Kidney (tissue), 14 donors: ENCODE results near the gene ABCC9. TPM values are rescaled to one million over a fixed set of nuclear protein-coding genes. Genes with fewer than 3 reads are reported as not detected.
"Not testable (repeated sequence)": the region's sequence is repeated elsewhere in the genome, so short reads cannot be mapped to it uniquely, and the experiment has no call there.

ENCODE experiments used
- DNase-seq, 5 donors: peaks; one replicate each; pipeline ENCODE4 v3.0.0-alpha.2; 2013 to 2020
- FAIRE-seq: peaks from 2 replicates; lab custom pipeline; 2012; peaks lifted over from hg19 to GRCh38; lab: Jason Lieb, UNC
- H3K27ac ChIP-seq, 2 donors: one replicate each; pipeline ENCODE4 v1.7.0; 2013; ENCODE audit warnings: low read depth in 2 of 2, low read length in 2 of 2, inconsistent platforms in 1 of 2
- H3K27me3 ChIP-seq: one replicate; pipeline ENCODE4 v1.7.1; 2013; ENCODE audit warnings: low read length, inconsistent platforms; ENCODE audit not compliant: control insufficient read depth, insufficient read depth
- H3K36me3 ChIP-seq, 3 donors: one replicate each; pipeline versions ENCODE4 v1.7.0 to v1.7.1; 2013; ENCODE audit warnings: low read length in 3 of 3, control low read depth in 1 of 3, inconsistent platforms in 1 of 3; ENCODE audit not compliant: insufficient read depth in 3 of 3, control insufficient read depth in 2 of 3
- H3K4me1 ChIP-seq, 3 donors: one replicate each; pipeline versions ENCODE4 v1.7.0 to v1.7.1; 2013; ENCODE audit warnings: low read length in 3 of 3, inconsistent platforms in 1 of 3, low read depth in 1 of 3; ENCODE audit not compliant: control insufficient read depth in 2 of 3, insufficient read depth in 2 of 3
- H3K4me3 ChIP-seq, 3 donors: one replicate each; pipeline versions ENCODE4 v1.7.0 to v1.8.1; 2013; ENCODE audit warnings: low read length in 3 of 3, control low read depth in 1 of 3, inconsistent platforms in 1 of 3
- H3K9ac ChIP-seq, 3 donors: one replicate each; pipeline versions ENCODE4 v1.7.0 to v1.7.1; 2013; ENCODE audit warnings: low read length in 3 of 3, control low read depth in 1 of 3, inconsistent platforms in 1 of 3
- H3K9me3 ChIP-seq, 3 donors: one replicate each; pipeline versions ENCODE4 v1.7.0 to v1.7.1; 2013; ENCODE audit warnings: low read length in 3 of 3, control low read depth in 1 of 3, inconsistent platforms in 1 of 3; ENCODE audit not compliant: control insufficient read depth in 2 of 3, insufficient read depth in 1 of 3
- CTCF ChIP-seq: IDR thresholded peaks from 3 replicates; pipeline ENCODE4 v1.5.1; 2012; ENCODE audit warnings: mild to moderate bottlenecking, moderate library complexity, borderline replicate concordance; ENCODE audit not compliant: insufficient read depth; ENCODE audit errors: extremely low read depth
- intact Hi-C: fragments of 100-400 bp; cut with DNase I; formaldehyde crosslinking; loops from one replicate; pipeline ENCODE4 v1.11.1; 2022
- polyA plus RNA-seq: library from polyadenylated mRNA; stranded (reverse); fragments of 350-450 nt; fragmentation: Illumina TruSeq; extraction: RNeasy Lipid Tissue Mini Kit (QIAGEN cat#74804); gene quantifications from one replicate; pipeline ENCODE4 v1.2.3, GENCODE V29; 2014; ENCODE audit warnings: low read depth, low replicate concordance; ENCODE audit not compliant: insufficient read depth
- total RNA-seq: library from RNA; stranded (reverse); fragmentation: NEBNext Ultra II Directional; extraction: Animal tissue kit (Norgen Biotek cat#: 25700); gene quantifications from one replicate; pipeline ENCODE4 v1.2.1, GENCODE V29; 2021
- donor health status: control.
- donor health status: control.
- donor health status: control.
- donor health status: control.
- donor health status: control.
- donor health status: DM: yes; HTN: yes; CAD: no.
- donor health status: Normal renal cell carcinoma (clear cell type).

The ABCC9 gene
- total and polyA plus RNA-seq, 2 donors from 2014 or later: 1.8 to 21.3 TPM

GRCh38 chr12:21934173-21934572, 7.1 kb downstream of the ABCC9 start:
- no peaks in the 10 kb centered on the region for H3K27me3 ChIP-seq
- no peak overlapping the region for H3K27ac ChIP-seq
- TF ChIP-seq CTCF: no peak
- no peaks in the 10 kb centered on the region for H3K9me3 ChIP-seq
- intact Hi-C loops: no loop called here
- H3K4me1 ChIP-seq: peaks cover 0 to 2% (median 0%) of the 10 kb centered on the region in 3 donors
- H3K9ac ChIP-seq: no peak overlapping the region
- FAIRE-seq: no peak
- peaks cover 0 to 2% (median 0%) of the 10 kb centered on the region in 3 donors for H3K36me3 ChIP-seq
- DNase-seq: no peak
- H3K4me3 ChIP-seq: no peak overlapping the region

GRCh38 chr12:21933656-21934055, 7.6 kb downstream of the ABCC9 start:
- no peak overlapping the region for H3K9ac ChIP-seq
- no peak for TF ChIP-seq CTCF
- no peak overlapping the region for H3K4me3 ChIP-seq
- intact Hi-C loops: no loop called here
- FAIRE-seq (no peak), DNase-seq (no peak)
- H3K9me3 ChIP-seq: no peaks in the 10 kb centered on the region
- peaks cover 0 to 2% (median 0%) of the 10 kb centered on the region in 3 donors for H3K36me3 ChIP-seq
- H3K27ac ChIP-seq: no peak overlapping the region
- H3K27me3 ChIP-seq: no peaks in the 10 kb centered on the region
- H3K4me1 ChIP-seq: no peaks in the 10 kb centered on the region

GRCh38 chr12:21929972-21930371, 11.3 kb downstream of the ABCC9 start:
- H3K4me3 ChIP-seq, H3K27me3 ChIP-seq, FAIRE-seq, H3K27ac ChIP-seq, H3K9ac ChIP-seq, H3K4me1 ChIP-seq, H3K9me3 ChIP-seq, intact Hi-C loops, H3K36me3 ChIP-seq, DNase-seq: not testable (repeated sequence)

GRCh38 chr12:21925296-21925913, 15.8 kb downstream of the ABCC9 start:
- no peak for FAIRE-seq
- intact Hi-C loops: no loop called here

More at GRCh38 chr12:21925296-21925913, 15.8 kb downstream of the ABCC9 start:
- H3K4me1 ChIP-seq: no peaks in the 10 kb centered on the region
- no peaks in the 10 kb centered on the region for H3K27me3 ChIP-seq
- no peak overlapping the region for H3K4me3 ChIP-seq
- no peak for DNase-seq
- H3K36me3 ChIP-seq: no peaks in the 10 kb centered on the region
- no peak overlapping the region for H3K27ac ChIP-seq
- no peak overlapping the region for H3K9ac ChIP-seq
- no peaks in the 10 kb centered on the region for H3K9me3 ChIP-seq
- TF ChIP-seq CTCF: no peak
